SU-DHL-6 (cell line): Measurements from ENCODE around the gene DSC2.

Experiments
- CTCF ChIP-seq: fragments of 200-600 bp; sonication (generic); IDR thresholded peaks from one replicate; pipeline ENCODE4 v1.5.1; 2017; ENCODE audit warnings: antibody characterized with exemption, mild to moderate bottlenecking, low read length, moderate library complexity; ENCODE audit not compliant: insufficient read depth, poor library complexity, severe bottlenecking
- EZH2phosphoT487 ChIP-seq: fragments of 200-600 bp; sonication (generic), shearing (Covaris generic); conservative IDR thresholded peaks from 2 replicates; pipeline ENCODE4 v1.6.1; 2018; ENCODE audit warnings: mild to moderate bottlenecking, antibody characterized with exemption, low read length, moderate library complexity, mixed read lengths

GRCh38 chr18:31034541-31034940 is 67.7 kb downstream of the DSC2 start:
- no peak for TF ChIP-seq EZH2phosphoT487
- TF ChIP-seq CTCF = no peak
